ENCODE measurements around the gene ACOT7.
A peak's percentile ranks its signal among the peaks of the same experiment; 100 is the strongest.
"Not testable (repeated sequence)": the region's sequence is repeated elsewhere in the genome, so short reads cannot be mapped to it uniquely, and the experiment has no call there.

ACOT7 gene, protein sequence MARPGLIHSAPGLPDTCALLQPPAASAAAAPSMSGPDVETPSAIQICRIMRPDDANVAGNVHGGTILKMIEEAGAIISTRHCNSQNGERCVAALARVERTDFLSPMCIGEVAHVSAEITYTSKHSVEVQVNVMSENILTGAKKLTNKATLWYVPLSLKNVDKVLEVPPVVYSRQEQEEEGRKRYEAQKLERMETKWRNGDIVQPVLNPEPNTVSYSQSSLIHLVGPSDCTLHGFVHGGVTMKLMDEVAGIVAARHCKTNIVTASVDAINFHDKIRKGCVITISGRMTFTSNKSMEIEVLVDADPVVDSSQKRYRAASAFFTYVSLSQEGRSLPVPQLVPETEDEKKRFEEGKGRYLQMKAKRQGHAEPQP

DNA sequence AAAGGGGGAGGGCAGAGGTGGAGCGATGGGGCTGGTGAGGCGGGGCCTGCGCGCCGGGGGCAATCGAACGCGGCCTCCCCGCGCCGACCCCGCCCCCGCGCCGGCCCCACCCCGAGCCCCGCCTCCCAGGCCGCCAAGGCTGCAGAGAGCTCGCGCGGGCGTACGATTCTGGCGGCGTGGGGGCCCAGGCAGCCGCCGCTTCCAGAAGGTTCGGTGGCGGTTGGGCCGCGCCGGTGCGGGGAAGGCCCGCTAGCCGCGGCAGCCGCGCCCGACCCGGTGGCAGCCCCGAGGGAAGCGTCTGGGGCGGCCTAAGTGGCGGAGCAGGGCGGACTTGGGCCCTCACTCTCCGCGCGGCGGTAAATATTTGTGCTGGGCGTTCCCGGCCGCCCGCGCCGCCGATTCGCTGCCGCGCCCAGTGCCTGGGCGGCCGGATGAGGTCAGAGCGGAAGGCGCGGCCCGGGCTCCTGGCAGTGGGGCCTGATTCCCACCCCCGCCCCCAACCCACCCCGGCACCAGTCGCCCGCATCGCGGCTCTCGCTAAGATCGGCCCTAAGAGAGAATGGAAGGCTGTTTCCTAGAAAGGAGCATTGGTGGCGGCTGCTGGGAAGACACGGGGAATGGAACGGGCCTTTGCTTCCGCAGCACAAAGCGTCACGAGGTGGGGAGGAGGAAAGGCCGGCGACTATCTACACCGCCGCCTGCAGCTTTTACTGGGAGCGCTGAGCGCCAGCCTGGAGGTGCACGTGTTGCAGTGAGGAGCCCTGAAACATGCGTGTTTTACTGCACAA, at the start of gene ACOT7:
TSS of gene ACOT7 (minus strand) at position 368 of the 788 bp plus-strand sequence. CDS start 368 bp downstream, outside the sequence.
- DNase-seq = peak; percentile 94

DNA sequence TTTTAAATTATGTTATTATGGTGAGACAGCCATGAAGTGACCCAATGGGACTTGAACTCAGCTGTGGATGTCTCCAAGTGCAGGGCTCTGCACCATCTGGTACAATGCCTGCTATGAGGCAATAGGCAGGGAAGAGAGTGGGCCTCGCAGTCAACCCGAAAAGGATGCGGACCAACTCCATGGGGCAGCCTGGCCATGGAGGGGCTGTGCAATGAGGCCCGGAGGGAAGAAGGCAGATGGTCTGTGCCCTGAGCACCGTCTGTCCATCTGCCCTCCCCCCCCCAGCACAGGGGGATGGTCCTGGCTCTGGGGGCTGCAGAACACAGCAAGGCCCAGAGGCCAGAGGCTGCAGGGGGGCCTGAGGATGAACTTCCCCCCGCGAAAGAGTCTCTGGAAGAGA, 48.0 kb upstream of the ACOT7 start:
- DNase-seq = no peak

DNA sequence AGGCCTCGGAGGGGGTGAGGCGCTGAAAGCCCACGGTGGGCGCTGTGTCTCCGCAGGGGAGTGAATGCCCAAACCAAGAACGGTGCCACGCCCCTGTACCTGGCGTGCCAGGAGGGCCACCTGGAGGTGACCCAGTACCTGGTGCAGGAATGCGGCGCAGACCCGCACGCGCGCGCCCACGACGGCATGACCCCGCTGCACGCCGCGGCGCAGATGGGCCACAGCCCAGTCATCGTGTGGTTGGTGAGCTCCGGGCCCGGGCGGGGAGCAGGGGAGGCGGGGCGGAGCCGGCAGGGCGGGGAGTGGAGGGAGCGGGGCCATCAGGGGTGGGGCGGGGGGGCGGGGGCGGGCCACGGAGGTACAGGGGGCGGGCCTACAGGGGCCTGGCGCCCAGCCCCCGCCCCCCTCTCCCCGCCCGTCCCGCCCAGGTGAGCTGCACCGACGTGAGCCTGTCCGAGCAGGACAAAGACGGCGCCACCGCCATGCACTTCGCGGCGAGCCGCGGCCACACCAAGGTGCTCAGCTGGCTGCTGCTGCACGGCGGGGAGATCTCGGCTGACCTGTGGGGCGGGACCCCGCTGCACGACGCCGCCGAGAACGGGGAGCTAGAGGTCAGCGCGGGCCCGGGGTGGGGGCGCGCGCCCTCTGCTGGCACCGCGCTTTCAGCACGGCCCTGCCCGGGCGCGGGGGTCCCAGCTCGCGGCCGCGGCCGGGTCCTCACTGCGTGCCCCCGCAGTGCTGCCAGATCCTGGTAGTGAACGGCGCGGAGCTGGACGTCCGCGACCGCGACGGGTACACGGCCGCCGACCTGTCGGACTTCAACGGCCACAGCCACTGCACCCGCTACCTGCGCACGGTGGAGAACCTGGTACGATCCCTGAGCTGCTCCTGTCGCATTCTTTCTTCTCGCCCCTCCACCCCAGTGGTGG, 46.9 kb upstream of the ACOT7 start:
- DNase-seq = peak; percentile 83

DNA sequence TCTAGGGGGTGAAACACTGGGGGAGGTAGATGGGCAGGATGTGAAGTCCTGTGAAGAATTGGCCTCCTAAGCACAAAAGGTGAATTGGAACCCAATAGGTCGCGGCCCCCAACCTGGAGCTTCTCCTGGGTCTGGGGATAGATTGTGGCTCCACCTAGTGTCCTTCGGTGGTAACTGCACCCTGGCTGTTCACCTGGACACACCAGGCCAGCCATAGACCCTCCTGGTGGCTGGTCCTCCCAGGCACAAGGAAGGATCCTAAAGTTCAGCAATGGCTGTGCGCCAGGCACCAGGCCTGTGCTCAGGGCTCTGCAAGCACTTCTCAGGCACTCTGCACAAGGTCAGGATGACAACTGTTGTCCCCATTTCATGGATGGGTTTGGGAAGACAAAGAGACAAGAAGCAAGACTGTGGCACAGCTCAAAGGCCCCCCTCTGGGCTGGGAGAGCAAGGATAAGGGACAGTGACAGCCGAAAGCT, 44.5 kb upstream of the ACOT7 start:
- peak; percentile 80 for DNase-seq

DNA sequence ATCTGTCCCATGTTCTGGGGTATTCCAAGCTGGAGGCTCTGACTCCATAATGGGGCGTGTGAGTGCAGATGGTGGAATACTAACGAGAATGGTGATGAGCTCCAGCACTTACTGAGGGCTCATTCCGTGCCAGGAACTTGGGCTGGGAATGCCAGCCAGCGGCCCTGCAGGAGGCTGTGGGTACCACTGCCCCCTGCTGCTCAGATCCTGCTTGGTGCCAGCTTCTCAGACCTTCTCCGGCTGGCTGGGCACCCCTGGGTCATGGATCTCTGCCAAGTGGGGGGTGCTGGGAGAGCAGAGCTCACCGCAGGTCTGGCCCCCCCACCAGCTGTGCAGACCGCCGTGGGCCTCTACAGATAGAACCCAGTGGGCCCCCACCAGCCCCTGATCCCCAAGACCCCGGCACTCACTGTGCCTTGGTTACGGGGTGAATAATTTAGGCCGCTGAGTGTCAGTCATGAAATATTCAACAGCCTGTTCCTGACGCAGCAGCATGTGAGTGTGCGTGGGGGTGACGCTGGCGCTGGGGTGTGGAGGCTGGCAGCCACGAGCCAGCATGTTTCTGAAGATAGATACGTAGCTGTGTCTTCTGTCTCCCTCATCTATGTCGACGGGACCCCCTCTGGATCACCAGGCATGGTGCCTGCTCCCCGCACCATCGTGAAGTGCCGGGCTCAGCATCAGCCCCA, 43.6 kb upstream of the ACOT7 start:
- DNase-seq = not testable (repeated sequence)

DNA sequence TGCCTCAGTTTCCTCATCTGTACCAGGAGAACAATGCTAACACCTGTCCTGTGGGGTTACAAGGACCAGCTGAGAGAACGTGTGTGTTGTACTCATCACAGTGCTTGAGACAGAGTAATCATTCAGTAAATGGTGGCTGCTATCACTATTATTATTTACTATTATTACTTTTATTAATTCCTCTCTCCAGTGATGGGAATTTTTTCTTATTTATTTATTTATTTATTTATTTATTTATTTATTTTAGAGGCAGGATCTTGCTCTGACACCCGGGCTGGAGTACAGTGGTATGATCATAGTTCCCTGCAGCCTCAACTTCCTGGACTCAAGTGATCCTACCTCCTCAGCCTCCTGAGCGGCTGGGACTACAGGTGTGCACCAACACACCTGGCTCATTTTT, 42.7 kb upstream of the ACOT7 start:
- DNase-seq = not testable (repeated sequence)

DNA sequence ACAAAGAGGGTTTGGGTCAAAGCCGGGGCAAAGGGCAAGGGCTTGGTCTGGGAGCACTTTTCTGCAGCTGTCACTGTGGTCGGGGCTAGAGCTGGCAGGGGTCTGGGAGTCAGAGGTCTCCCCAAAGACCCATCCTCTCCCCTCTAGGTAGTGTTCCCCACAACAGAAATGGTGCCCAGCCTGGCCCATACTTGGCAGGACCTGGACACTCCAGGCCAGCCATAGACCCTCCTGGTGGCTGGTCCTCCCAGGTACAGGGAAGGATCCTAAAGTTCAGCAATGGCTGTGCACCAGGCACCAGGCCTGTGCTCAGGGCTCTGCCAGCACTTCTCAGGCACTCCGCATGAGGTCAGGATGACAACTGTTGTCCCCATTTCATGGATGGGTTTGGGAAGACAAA, 42.0 kb upstream of the ACOT7 start:
- DNase-seq = no peak

DNA sequence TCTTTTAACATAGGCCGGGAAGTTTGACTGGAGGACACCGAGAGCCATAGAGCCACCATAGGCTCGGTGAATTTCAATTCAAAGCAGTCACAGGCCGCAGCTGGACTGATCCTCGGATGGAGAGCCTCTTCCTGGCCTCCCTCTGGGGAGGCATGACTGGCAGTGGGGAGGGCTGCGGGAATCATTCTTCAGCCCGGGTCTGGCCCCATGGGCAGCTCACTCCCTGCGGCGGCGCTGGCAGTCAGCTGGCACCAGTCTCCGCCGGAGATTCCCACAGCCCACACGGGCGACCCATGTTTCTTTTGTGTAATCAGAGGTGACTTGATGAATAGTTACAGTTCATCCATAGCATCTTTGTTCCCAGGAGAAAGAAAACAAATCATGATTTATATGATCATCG, 41.6 kb upstream of the ACOT7 start:
- DNase-seq = no peak

DNA sequence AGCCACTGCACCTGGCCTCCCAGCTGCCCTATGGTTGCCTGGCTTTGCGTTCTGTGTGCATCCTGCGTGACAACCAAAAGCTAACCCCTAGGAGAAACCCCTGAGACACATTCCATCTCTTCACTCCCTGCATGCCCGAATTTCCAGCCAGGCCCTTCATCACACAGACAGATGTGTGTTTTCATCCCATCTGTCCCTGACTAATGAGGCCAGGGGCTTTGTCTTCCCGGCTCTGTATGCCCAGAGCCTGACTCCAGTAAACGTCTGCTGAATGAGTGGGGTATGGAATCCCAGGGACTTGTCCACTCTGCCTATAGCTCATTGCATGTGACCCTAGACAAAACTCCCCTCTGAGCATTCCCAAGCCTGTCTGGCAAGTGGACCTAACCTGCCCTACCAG, 40.6 kb upstream of the ACOT7 start:
- no peak for DNase-seq

DNA sequence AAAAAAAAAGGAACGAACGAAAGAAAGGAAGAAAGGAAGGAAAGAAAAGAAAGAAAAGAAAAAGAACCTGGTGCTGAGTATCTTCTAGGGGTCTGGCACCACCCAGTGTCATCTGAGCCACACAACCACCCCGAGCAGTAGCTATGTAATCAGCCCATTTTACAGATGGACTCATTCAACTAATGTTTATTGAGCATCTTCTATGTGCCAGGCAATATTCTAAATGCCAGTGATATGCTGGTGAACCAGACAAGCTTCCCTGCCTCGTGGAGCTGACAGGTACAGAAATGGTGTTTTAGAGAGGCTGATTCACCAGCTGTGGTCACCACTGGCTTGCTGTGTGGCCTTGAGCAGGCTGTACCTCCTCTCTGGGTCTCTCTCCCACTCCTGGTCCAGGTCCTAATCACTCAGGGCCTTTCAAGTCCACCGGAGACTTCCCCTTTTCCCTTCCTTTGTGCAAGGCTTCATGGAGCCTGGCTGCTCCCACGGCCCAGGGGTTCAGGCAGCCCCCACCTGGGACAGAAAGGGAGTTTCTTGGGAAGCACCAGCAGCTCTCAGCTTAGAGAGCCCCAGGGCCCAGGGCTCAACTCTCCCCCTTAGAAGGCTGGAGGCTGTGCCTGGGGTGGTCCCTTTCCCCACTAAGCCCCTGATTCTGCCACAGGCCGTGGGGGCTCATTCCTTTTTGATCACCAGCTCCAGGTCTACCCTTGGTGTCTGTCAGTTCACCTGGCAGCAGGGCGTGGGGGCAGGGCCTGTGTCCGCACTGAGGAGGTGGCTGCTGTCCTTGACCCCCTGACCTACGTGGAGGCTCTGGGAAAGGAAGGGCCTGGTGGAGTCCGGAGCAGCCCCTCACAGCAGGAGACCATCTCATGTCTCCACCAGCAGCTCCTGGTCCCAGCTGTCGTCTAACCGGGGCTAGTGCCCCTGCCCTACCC, 38.3 kb upstream of the ACOT7 start:
- not testable (repeated sequence) for DNase-seq

DNA sequence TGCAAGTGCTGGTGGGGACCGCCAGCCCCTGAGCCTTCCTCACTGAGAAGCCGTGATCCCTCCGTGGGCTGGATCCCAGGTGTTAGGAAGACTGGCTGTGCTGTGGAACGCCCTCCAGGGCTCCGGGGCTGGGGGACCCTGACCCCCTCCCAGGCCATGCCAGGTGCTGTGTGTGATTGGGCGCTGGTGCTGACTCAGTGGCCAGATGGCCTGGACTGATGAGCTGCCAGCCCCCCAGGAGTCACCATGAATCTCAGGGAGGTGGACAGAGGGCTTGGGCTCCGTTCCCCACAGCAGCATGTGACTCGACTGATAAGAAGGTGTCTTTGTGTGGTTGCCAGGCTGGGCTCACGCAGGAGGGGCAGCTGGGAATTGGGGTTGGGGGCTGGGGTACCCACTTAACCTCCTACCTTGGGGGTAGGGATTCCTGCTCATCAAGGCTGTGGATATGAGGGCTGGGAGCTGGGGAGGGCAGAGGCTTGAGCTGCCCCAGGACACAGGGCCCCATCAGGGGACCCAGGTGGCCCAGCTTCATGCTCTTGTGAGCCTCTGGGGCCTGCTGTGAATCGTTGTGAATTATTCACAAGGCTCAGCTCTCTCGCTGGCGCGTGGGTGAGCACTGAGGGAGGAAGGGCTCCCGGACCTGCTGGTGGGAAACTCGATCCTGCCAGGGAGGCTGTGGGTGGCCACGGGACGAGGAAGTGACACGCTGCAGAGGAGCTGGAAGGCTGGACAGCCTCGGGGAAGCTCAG, 36.3 kb upstream of the ACOT7 start:
- not testable (repeated sequence) for DNase-seq

DNA sequence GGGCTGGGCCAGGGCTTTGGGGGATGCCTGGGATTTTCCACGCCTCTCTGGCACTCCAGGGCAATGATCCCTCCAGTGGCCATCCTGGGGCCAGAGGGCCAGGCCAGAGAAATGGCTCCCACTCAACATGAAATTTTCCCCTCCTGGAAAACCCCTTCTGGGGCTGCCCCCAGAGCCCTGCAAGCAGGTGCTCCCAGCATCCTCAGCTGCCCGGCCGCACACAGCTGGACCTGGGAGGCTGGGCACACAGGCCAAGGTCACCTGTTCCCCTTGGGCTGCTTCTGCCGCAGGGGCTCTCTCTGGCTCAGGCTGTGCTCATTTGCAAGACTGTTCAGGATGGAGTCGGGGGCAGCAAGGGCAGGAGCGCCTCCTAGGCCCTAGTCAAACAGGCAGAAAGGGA, 34.9 kb upstream of the ACOT7 start:
- not testable (repeated sequence) for DNase-seq

DNA sequence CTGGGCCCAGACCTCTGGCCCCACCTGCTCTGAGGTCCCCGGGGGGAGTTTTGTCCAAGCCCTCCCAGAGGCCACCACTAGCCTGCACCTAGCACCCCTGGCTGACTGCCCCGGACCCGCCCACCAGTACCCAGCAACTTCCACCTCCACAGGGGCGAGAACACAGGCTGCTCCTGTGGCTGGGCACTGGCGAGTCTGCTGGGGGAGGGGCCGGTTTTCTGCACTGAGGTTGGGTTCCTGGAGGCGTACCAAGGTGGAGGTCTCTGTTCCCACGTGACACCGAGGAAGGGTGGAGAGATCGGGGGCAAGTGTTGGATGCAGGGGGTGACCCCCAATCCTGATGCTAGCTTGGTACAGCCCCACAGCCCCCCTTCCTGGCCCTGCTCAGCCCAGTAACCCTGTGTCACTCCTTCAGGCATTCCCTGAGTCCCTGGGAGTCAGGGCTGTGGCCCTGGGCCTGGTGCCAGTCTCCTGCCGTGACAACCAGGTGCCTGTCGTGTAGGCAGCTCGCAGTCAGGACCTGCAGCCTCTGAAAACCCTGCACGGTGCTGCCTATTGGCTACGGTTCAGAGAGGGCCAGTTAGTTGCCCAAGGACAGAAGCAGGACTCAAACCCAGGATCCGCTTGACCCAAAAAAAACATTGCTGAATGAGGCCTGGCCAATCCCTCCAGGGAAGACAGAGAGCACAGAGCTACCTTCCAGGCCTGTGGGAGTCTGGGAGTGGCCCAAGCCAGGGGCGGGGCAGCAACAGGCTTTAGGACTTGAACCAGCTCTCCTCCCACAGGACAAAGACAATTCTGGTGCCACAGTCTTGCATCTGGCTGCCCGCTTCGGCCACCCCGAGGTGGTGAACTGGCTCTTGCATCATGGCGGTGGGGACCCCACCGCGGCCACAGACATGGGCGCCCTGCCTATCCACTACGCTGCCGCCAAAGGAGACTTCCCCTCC, 34.1 kb upstream of the ACOT7 start:
- DNase-seq = no peak

DNA sequence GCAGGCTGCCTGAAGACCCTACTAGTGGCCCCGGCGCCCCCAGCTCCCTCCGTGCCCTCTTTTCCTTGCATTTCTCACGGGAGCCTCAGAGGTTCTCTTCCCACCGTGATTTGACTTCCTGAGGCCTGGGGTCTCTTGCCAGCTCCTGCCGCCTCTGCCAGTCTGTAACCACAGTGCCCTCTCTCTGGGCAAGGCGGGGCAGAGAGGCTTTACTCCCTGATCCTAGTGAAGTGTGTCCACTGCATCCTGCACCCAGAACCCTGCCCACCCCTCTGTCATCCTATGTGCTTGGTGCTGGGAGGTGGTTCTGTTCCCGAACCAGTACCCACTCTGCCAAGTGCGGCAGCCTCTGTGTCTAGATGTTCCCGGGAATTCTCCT, 33.4 kb upstream of the ACOT7 start:
- DNase-seq = no peak

DNA sequence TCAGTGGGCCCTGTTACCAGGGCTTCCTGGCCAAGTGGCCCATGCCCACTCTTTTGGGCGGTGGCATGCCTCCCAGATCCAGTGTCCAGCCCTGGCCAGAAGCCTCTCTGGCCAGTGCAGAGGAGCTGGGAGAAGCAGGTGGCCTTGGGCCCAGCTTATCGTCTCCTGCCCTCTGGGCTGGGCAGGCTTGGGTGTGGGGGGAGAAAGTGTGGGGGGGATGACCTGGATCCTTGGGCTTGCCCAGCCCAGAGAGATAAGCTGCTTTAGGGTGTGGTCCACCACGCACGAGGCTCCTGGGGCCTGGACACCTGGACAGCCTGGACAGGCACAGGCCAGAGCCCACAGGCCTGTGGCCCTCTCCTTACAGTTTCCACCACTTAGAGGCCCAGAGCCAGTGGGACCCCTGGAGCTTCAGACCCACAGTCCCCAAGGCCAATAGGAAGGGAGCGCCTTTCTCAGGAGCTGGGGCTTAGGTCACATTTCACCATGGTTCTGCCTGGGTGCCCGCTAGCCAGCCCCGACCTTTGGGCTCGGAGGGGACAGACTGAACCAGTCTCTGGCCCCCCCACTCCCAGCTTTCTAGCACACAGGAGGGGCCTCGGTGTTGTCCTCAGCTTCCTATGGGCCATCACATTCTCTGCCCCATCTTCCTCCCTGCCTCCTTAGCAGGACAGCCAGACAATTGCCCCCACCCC, 32.9 kb upstream of the ACOT7 start:
- no peak for DNase-seq

DNA sequence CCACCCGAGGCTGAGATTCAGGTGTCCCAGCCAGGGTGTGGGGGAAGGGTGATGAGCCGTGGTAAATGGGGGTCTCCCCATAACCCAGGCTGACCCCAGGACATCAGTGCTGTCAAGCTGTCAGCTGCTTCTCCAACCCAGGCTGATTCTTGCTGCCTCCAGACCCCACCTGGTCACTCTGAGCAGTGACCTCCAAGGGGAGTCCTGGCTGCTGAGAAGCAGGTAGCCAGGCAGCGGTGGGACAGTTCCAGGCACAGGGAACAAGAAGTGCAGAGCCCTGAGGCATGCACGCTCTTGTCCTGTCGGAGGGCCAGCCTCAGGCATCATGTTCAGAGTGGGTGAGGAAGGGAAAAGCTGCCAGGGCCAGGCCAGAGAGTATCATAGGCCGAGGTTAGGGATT, 32.1 kb upstream of the ACOT7 start:
- DNase-seq = no peak

DNA sequence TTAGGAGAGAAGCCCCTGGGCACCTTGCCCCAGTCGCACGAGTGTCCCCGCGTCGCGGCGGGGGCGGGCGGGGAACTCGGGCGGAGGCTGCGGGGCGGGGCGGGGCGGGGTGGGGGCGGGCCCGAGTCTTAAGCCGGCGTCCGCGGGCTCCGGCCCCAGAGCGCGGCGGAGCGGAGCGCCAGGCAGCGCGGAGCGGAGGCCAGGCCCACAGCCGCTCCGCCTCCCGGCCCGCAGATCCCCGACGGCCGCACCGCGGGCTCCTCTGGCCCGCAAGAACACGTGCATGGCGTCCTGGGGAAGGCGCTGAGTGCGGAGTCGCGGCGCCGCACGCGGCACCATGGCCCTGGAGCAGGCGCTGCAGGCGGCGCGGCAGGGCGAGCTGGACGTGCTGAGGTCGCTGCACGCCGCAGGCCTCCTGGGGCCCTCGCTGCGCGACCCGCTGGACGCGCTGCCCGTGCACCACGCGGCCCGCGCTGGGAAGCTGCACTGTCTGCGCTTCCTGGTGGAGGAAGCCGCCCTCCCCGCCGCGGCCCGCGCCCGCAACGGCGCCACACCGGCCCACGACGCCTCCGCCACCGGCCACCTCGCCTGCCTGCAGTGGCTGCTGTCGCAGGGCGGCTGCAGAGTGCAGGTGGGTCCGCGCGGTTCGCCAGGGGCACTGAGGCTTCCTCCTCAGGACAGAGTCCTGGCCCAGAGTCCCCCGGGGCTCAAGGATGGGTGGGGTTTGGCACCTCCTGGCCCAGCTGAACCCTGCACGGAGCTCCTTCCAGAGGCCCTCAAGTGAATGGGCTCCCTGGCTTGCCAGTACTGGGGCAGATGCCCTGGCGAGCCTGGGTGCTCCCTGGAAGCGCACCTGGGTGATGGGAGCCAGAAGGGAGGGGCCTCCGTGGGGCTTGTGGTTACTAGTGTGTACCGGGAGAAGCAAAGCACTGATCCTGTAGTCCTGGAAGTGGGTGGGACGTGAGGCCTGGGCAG, 31.3 kb upstream of the ACOT7 start, which contains the start of gene ESPN:
TSS of gene ESPN (plus strand) at position 158 of the 975 bp plus-strand sequence. CDS start at position 338, 180 bp downstream.
- no peak for DNase-seq

Data from stimulated activated CD4-positive, alpha-beta T cell treated with anti-CD3 and anti-CD28 coated beads, Interleukin-15, amount 100 ng/mL, for 24 hours (primary cell).